Dedifferentiated amniotic fluid mesenchymal stem cell (primary cell): ENCODE results near the gene ENTPD8.
"Not testable (repeated sequence)": the region's sequence is repeated elsewhere in the genome, so short reads cannot be mapped to it uniquely, and the experiment has no call there.

ENCODE experiments used
- DNase-seq: peaks from one replicate; pipeline ENCODE4 v3.0.0-alpha.2; 2016; ENCODE audit errors: extremely low spot score

ENTPD8 gene

GRCh38 chr9:137394866-137395665, 46.1 kb downstream of the ENTPD8 start:
- DNase-seq, result no peak

GRCh38 chr9:137393176-137394150, 47.7 kb downstream of the ENTPD8 start:
- DNase-seq, result no peak

- no peak for DNase-seq
These were observed 48.7 kb downstream of the ENTPD8 start for GRCh38 chr9:137392232-137393007.

GRCh38 chr9:137391411-137391754, 49.8 kb downstream of the ENTPD8 start:
- DNase-seq, result no peak

GRCh38 chr9:137390553-137391410, 50.4 kb downstream of the ENTPD8 start:
- DNase-seq, result no peak

GRCh38 chr9:137389428-137389746, 51.8 kb downstream of the ENTPD8 start:
- DNase-seq, result no peak

- no peak for DNase-seq
These were observed 52.3 kb downstream of the ENTPD8 start for GRCh38 chr9:137388589-137389427.

GRCh38 chr9:137387891-137388560, 53.1 kb downstream of the ENTPD8 start:
- DNase-seq, result no peak

GRCh38 chr9:137387114-137387890, 53.9 kb downstream of the ENTPD8 start:
- DNase-seq, result no peak

- not testable (repeated sequence) for DNase-seq
These were observed 54.5 kb downstream of the ENTPD8 start for GRCh38 chr9:137386507-137387113.

GRCh38 chr9:137385061-137385655, 56.0 kb downstream of the ENTPD8 start:
- DNase-seq, result no peak
